Mesenchymal stem cell (in vitro differentiated cells and primary cell): ENCODE measurements around the gene AK5.

Experiments used
- DNase-seq: peaks from one replicate; pipeline ENCODE4 v3.0.0-alpha.2; 2013
- H2AFZ ChIP-seq: one replicate; pipeline ENCODE4 v1.6.1; 2013; ENCODE audit warnings: low read depth, mild to moderate bottlenecking, control low read depth, inconsistent platforms, low read length, moderate library complexity
- H2AK5ac ChIP-seq: 2 replicates; pipeline ENCODE4 v1.6.1; 2013; ENCODE audit warnings: low read length, moderate library complexity, mild to moderate bottlenecking, inconsistent platforms; ENCODE audit not compliant: severe bottlenecking
- H2BK120ac ChIP-seq: one replicate; pipeline ENCODE4 v1.6.1; 2013; ENCODE audit warnings: low read depth, mild to moderate bottlenecking, inconsistent platforms, low read length, moderate library complexity
- H2BK12ac ChIP-seq, 2 experiments: one replicate each; pipeline ENCODE4 v1.6.1; 2013; ENCODE audit warnings: inconsistent platforms in 2 of 2, low read length in 2 of 2, mild to moderate bottlenecking in 2 of 2, moderate library complexity in 2 of 2, control low read depth in 1 of 2
- H2BK15ac ChIP-seq: one replicate; pipeline ENCODE4 v1.6.1; 2013; ENCODE audit warnings: mild to moderate bottlenecking, low read depth, inconsistent platforms; ENCODE audit not compliant: poor library complexity, severe bottlenecking
- H2BK5ac ChIP-seq: 2 replicates; pipeline ENCODE4 v1.6.1; 2013; ENCODE audit warnings: low read depth, mild to moderate bottlenecking, low read length, control low read depth, inconsistent platforms; ENCODE audit not compliant: poor library complexity, severe bottlenecking
- H3K14ac ChIP-seq, 2 experiments: one replicate each; pipeline ENCODE4 v1.6.1; 2013; ENCODE audit warnings: inconsistent platforms in 2 of 2, low read length in 2 of 2, control low read depth in 1 of 2, mild to moderate bottlenecking in 1 of 2, moderate library complexity in 1 of 2
- H3K18ac ChIP-seq, 2 experiments: one replicate each; pipeline ENCODE4 v1.6.1; 2013; ENCODE audit warnings: inconsistent platforms in 2 of 2, low read length in 2 of 2, control low read depth in 1 of 2, low read depth in 1 of 2, mild to moderate bottlenecking in 1 of 2
- H3K23ac ChIP-seq, 2 experiments: one replicate each; pipeline ENCODE4 v1.6.1; 2013; ENCODE audit warnings: inconsistent platforms in 2 of 2, low read length in 2 of 2, mild to moderate bottlenecking in 2 of 2, moderate library complexity in 2 of 2, control low read depth in 1 of 2
- H3K27ac ChIP-seq: 2 replicates; pipeline ENCODE4 v1.5.1; 2013; ENCODE audit warnings: mild to moderate bottlenecking, moderate library complexity, low read length, control low read depth, inconsistent platforms; ENCODE audit not compliant: poor library complexity, severe bottlenecking
- H3K27me3 ChIP-seq, 2 experiments: 2 replicates each; pipeline versions ENCODE4 v1.6.1 to v1.7.0; 2013; ENCODE audit warnings: low read length in 2 of 2, mild to moderate bottlenecking in 2 of 2, moderate library complexity in 2 of 2, control low read depth in 1 of 2, inconsistent platforms in 1 of 2; ENCODE audit not compliant: control insufficient read depth in 1 of 2, insufficient read depth in 1 of 2
- H3K36me3 ChIP-seq, 2 experiments: 2 replicates each; pipeline versions ENCODE4 v1.6.1 to v1.7.0; 2013; ENCODE audit warnings: low read length in 2 of 2, control low read depth in 1 of 2, inconsistent platforms in 1 of 2, low read depth in 1 of 2, mild to moderate bottlenecking in 1 of 2; ENCODE audit not compliant: insufficient read depth in 2 of 2, control insufficient read depth in 1 of 2
- H3K4ac ChIP-seq, 2 experiments: one replicate each; pipeline ENCODE4 v1.6.1; 2013; ENCODE audit warnings: inconsistent platforms in 2 of 2, low read length in 2 of 2, mild to moderate bottlenecking in 2 of 2, moderate library complexity in 2 of 2, control low read depth in 1 of 2, low read depth in 1 of 2
- H3K4me1 ChIP-seq: 2 replicates; pipeline ENCODE4 v1.6.1; 2013; ENCODE audit warnings: low read depth, low read length, control low read depth; ENCODE audit not compliant: control insufficient read depth, insufficient read depth
- H3K4me2 ChIP-seq: 2 replicates; pipeline ENCODE4 v1.6.1; 2013; ENCODE audit warnings: low read length, mild to moderate bottlenecking, inconsistent platforms; ENCODE audit not compliant: poor library complexity, severe bottlenecking
- H3K4me3 ChIP-seq, 2 experiments: 2 replicates each; pipeline versions ENCODE4 v1.5.1 to v1.7.0; 2013; ENCODE audit warnings: low read length in 2 of 2, mild to moderate bottlenecking in 2 of 2, control low read depth in 1 of 2, low read depth in 1 of 2; ENCODE audit not compliant: insufficient read depth in 1 of 2
- H3K79me1 ChIP-seq: replicated peaks from 2 replicates; pipeline ENCODE4 v1.6.1; 2013; ENCODE audit warnings: mild to moderate bottlenecking, control low read depth, low read length, inconsistent platforms; ENCODE audit not compliant: poor library complexity, severe bottlenecking
- H3K9ac ChIP-seq: 2 replicates; pipeline ENCODE4 v1.7.0; 2013; ENCODE audit warnings: mild to moderate bottlenecking, low read length, moderate library complexity
- H3K9me3 ChIP-seq: 2 replicates; pipeline ENCODE4 v1.7.0; 2013; ENCODE audit warnings: mild to moderate bottlenecking, low read length; ENCODE audit not compliant: control insufficient read depth
- H4K8ac ChIP-seq: one replicate; pipeline ENCODE4 v1.6.1; 2013; ENCODE audit warnings: inconsistent platforms, mild to moderate bottlenecking, low read length, moderate library complexity
- H4K91ac ChIP-seq: one replicate; pipeline ENCODE4 v1.6.1; 2013; ENCODE audit warnings: mild to moderate bottlenecking, low read length, inconsistent platforms
- WGBS: methylation state at CpG from one replicate; pipeline ENCODE4 v1.1.7; 2013; ENCODE audit warnings: mixed read lengths; 5-methylcytosine and 5-hydroxymethylcytosine counted together

Gene AK5

GRCh38 chr1:77468949-77469710 is 187.3 kb downstream of the AK5 start:
- H3K18ac ChIP-seq: peak overlapping the region in 1 of 2 experiments; percentile 11
- no peak overlapping the region for H2BK5ac ChIP-seq
- 89% methylated on average over 4 of the region's 5 CpGs for WGBS
- H3K9ac ChIP-seq: no peak overlapping the region
- H3K27me3 ChIP-seq: no peaks in the 10 kb centered on the region
- H3K4me2 ChIP-seq: no peak overlapping the region
- H2BK120ac ChIP-seq: peak overlapping the region; percentile 24
- peak overlapping the region; percentile 27 for H4K8ac ChIP-seq
- H3K4me3 ChIP-seq: no peak overlapping the region
- H3K4ac ChIP-seq: no peak overlapping the region
- H3K4me1 ChIP-seq: peaks cover 5% of the 10 kb centered on the region
- no peak overlapping the region for H3K27ac ChIP-seq
- H2BK12ac ChIP-seq: no peak overlapping the region
- H2AFZ ChIP-seq: no peak overlapping the region
- no peak overlapping the region for H2BK15ac ChIP-seq
- no peak overlapping the region for H3K23ac ChIP-seq
- peak; percentile 47 for DNase-seq
- no peak overlapping the region for H2AK5ac ChIP-seq
- H3K79me1 ChIP-seq: peaks cover 5% of the 10 kb centered on the region
- no peak overlapping the region for H3K14ac ChIP-seq
- H3K9me3 ChIP-seq: no peaks in the 10 kb centered on the region
- H4K91ac ChIP-seq: no peak overlapping the region
- no peaks in the 10 kb centered on the region for H3K36me3 ChIP-seq

GRCh38 chr1:77471691-77472090 is 189.9 kb downstream of the AK5 start:
- Histone ChIP-seq H3K4ac (no peak overlapping the region), H2BK5ac (no peak overlapping the region), H3K14ac (no peak overlapping the region), H2AK5ac (no peak overlapping the region), H3K9me3 (no peaks in the 10 kb centered on the region), H2BK15ac (no peak overlapping the region), H3K27ac (no peak overlapping the region), H3K9ac (no peak overlapping the region), H4K91ac (no peak overlapping the region), H3K27me3 (no peaks in the 10 kb centered on the region), H3K4me1 (peaks cover 5% of the 10 kb centered on the region), H4K8ac (no peak overlapping the region), H3K4me2 (no peak overlapping the region), H3K79me1 (peaks cover 7% of the 10 kb centered on the region), H2BK120ac (no peak overlapping the region), H3K18ac (no peak overlapping the region), H2BK12ac (no peak overlapping the region), H3K4me3 (no peak overlapping the region), H2AFZ (no peak overlapping the region), H3K36me3 (no peaks in the 10 kb centered on the region), H3K23ac (no peak overlapping the region)
- WGBS: 100% methylated on average over 1 of the region's 2 CpGs
- no peak for DNase-seq

GRCh38 chr1:77473690-77474089 is 191.9 kb downstream of the AK5 start:
- Histone ChIP-seq H2BK15ac (no peak overlapping the region), H3K4me1 (peaks cover 5% of the 10 kb centered on the region), H3K18ac (no peak overlapping the region), H2AFZ (no peak overlapping the region), H3K27me3 (no peaks in the 10 kb centered on the region), H3K23ac (no peak overlapping the region), H3K9ac (no peak overlapping the region), H3K4ac (no peak overlapping the region), H2BK5ac (no peak overlapping the region), H3K14ac (no peak overlapping the region), H2BK12ac (no peak overlapping the region), H3K27ac (peak overlapping the region; percentile 4), H3K9me3 (no peaks in the 10 kb centered on the region), H3K36me3 (no peaks in the 10 kb centered on the region), H2BK120ac (no peak overlapping the region), H3K4me2 (no peak overlapping the region), H3K4me3 (no peak overlapping the region), H3K79me1 (peaks cover 9% of the 10 kb centered on the region), H4K8ac (no peak overlapping the region), H2AK5ac (no peak overlapping the region), H4K91ac (no peak overlapping the region)
- DNase-seq: peak; percentile 82
- WGBS: 0% methylated on average over 1 of the region's 3 CpGs

- Histone ChIP-seq H3K79me1 (peaks cover 9% of the 10 kb centered on the region), H4K8ac (no peak overlapping the region), H3K9me3 (no peaks in the 10 kb centered on the region), H2AFZ (no peak overlapping the region), H3K4ac (no peak overlapping the region), H2BK120ac (no peak overlapping the region), H3K9ac (no peak overlapping the region), H2AK5ac (no peak overlapping the region), H3K23ac (no peak overlapping the region), H3K14ac (no peak overlapping the region), H2BK12ac (no peak overlapping the region), H3K27me3 (no peaks in the 10 kb centered on the region), H2BK5ac (no peak overlapping the region), H3K36me3 (no peaks in the 10 kb centered on the region), H3K18ac (no peak overlapping the region), H3K4me1 (peaks cover 4% of the 10 kb centered on the region), H4K91ac (no peak overlapping the region), H3K4me3 (no peak overlapping the region), H3K4me2 (no peak overlapping the region), H3K27ac (no peak overlapping the region), H2BK15ac (no peak overlapping the region)
- DNase-seq: no peak
- WGBS: 100% methylated on average over 1 of the region's 1 CpG
Measured at GRCh38 chr1:77475641-77476040, 193.8 kb downstream of the AK5 start.
